Loucy (cell line): ENCODE results near the gene ANKRD36B.
"Not testable (repeated sequence)": the region's sequence is repeated elsewhere in the genome, so short reads cannot be mapped to it uniquely, and the experiment has no call there.

Source experiments
- H2AFZ ChIP-seq: fragments of 200-600 bp; sonication (generic); 2 replicates; pipeline ENCODE4 v1.6.0; 2016; ENCODE audit warnings: antibody characterized with exemption, mild to moderate bottlenecking, low read length, moderate library complexity
- H3F3A ChIP-seq: fragments of 200-600 bp; 2 replicates; pipeline ENCODE4 v1.6.0; 2016; ENCODE audit warnings: antibody characterized with exemption, low read depth, mild to moderate bottlenecking
- H3K27me3 ChIP-seq: fragments of 200-600 bp; sonication (generic); 2 replicates; pipeline ENCODE4 v1.6.1; 2014; ENCODE audit warnings: low read length, mild to moderate bottlenecking; ENCODE audit not compliant: insufficient read depth, poor library complexity, severe bottlenecking
- H3K36me3 ChIP-seq: fragments of 200-600 bp; sonication (generic); 2 replicates; pipeline ENCODE4 v1.6.1; 2016; ENCODE audit warnings: low read length; ENCODE audit not compliant: insufficient read depth
- H3K4me1 ChIP-seq: fragments of 200-600 bp; sonication (generic); 2 replicates; pipeline ENCODE4 v1.5.1; 2014; ENCODE audit warnings: low read length, mild to moderate bottlenecking; ENCODE audit not compliant: insufficient read depth, poor library complexity, severe bottlenecking
- H3K4me2 ChIP-seq: fragments of 200-600 bp; sonication (generic); 2 replicates; pipeline ENCODE4 v1.6.0; 2014; ENCODE audit warnings: antibody characterized with exemption, low read length, low read depth, mild to moderate bottlenecking; ENCODE audit not compliant: poor library complexity, severe bottlenecking
- H3K4me3 ChIP-seq: fragments of 200-600 bp; sonication (generic); 2 replicates; pipeline ENCODE4 v1.5.1; 2014; ENCODE audit warnings: low read length, mild to moderate bottlenecking, mixed read lengths; ENCODE audit not compliant: poor library complexity, severe bottlenecking
- H3K79me2 ChIP-seq: fragments of 200-600 bp; sonication (generic); 2 replicates; pipeline ENCODE4 v1.6.1; 2014; ENCODE audit warnings: low read length; ENCODE audit not compliant: insufficient read depth
- H3K9ac ChIP-seq: fragments of 200-600 bp; sonication (generic); 2 replicates; pipeline ENCODE4 v1.6.0; 2014; ENCODE audit warnings: mild to moderate bottlenecking, low read depth, low read length, moderate library complexity; ENCODE audit not compliant: poor library complexity, severe bottlenecking
- H3K9me2 ChIP-seq: fragments of 200-600 bp; sonication (generic); replicated peaks from 2 replicates; pipeline ENCODE4 v1.6.1; 2016; ENCODE audit warnings: low read depth, low read length, mixed read lengths
- H3K9me3 ChIP-seq: fragments of 200-600 bp; sonication (generic); 2 replicates; pipeline ENCODE4 v1.6.1; 2014; ENCODE audit warnings: mild to moderate bottlenecking, antibody characterized with exemption, low read length, low read depth; ENCODE audit not compliant: insufficient read depth
- H4K20me1 ChIP-seq: fragments of 200-600 bp; sonication (generic); 2 replicates; pipeline ENCODE4 v1.6.0; 2014; ENCODE audit warnings: antibody characterized with exemption, low read length, mild to moderate bottlenecking; ENCODE audit not compliant: insufficient read depth, poor library complexity, severe bottlenecking
- TF ChIP-seq, protein P1 (sequence below): fragments of 200-600 bp; sonication (generic); conservative IDR thresholded peaks from 2 replicates; pipeline ENCODE4 v1.5.1; 2014; ENCODE audit warnings: mild to moderate bottlenecking, antibody characterized with exemption, low read length

Gene ANKRD36B

DNA sequence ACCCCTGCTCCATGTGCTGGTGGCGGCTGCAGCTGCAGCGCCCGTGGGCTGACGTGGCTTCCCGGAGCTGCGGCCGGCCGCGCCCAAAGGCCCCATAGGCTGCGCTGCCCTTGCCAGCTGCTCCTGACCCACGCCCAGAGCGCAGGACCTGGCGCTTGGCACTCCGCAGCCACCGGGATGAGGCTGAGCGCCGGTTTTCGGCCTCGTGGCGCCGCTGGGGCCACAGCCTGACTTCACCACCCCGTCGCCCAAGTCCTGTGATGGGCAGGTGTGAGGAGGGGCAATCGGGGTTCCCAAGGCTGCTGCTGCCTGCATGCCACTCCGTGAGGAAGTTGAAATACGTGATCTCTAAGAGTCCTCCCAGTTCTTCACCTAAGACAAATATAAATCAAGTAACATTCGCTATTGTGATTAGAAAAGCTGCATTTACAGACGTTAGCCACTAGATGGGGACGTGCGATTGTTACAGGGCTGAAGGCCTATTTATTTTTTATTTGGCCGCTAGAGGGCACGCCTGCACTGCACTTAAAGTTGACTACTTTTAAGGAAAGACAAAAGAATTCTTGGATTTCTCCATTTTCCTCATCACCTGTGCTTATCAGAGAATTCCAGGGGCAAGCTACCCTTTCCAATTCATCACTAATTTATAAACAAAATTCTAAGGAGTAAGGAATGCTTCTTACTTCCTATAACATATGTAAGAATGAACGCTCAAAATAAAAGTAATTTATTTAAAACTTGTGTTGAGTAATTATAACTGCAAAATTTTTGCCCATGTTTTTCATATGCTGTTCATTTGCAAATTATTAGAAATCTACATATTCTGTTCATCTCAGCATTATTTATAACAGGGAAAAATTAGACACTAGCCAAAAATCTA is 1.1 kb upstream of the ANKRD36B start:
- H3K27me3 ChIP-seq, H3K36me3 ChIP-seq, H3K4me1 ChIP-seq, H3K9me2 ChIP-seq, H3K79me2 ChIP-seq, H3F3A ChIP-seq, H4K20me1 ChIP-seq, H3K9me3 ChIP-seq: not testable (repeated sequence)
- peak overlapping the region; percentile 99 for H2AFZ ChIP-seq
- H3K9ac ChIP-seq, result peak overlapping the region; percentile 84
- TF ChIP-seq, protein P1, sequence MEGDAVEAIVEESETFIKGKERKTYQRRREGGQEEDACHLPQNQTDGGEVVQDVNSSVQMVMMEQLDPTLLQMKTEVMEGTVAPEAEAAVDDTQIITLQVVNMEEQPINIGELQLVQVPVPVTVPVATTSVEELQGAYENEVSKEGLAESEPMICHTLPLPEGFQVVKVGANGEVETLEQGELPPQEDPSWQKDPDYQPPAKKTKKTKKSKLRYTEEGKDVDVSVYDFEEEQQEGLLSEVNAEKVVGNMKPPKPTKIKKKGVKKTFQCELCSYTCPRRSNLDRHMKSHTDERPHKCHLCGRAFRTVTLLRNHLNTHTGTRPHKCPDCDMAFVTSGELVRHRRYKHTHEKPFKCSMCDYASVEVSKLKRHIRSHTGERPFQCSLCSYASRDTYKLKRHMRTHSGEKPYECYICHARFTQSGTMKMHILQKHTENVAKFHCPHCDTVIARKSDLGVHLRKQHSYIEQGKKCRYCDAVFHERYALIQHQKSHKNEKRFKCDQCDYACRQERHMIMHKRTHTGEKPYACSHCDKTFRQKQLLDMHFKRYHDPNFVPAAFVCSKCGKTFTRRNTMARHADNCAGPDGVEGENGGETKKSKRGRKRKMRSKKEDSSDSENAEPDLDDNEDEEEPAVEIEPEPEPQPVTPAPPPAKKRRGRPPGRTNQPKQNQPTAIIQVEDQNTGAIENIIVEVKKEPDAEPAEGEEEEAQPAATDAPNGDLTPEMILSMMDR, result peak; percentile 93
- peak overlapping the region; percentile 89 for H3K4me2 ChIP-seq
- peak overlapping the region; percentile 93 for H3K4me3 ChIP-seq

DNA sequence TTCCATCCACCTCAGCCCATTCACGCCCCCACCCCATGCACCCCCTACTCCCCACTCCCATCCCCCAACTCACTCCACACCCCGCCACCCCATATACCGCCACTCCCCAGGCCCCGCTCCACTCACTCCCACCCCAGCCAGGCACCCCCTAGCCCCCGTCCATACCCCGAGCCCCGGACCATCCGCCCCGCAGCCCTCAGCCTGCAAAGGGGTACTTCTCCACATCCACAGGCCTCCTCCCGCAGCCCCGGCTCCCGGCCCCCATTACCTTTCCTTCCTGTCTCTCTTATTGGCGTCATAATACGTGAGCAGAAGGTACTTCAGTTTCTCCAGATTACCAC is 450 bp downstream of the ANKRD36B start:
- H2AFZ ChIP-seq, result peak overlapping the region; percentile 83; the same call in 1 of the 2 replicates
- not testable (repeated sequence) for H3K9me2 ChIP-seq

DNA sequence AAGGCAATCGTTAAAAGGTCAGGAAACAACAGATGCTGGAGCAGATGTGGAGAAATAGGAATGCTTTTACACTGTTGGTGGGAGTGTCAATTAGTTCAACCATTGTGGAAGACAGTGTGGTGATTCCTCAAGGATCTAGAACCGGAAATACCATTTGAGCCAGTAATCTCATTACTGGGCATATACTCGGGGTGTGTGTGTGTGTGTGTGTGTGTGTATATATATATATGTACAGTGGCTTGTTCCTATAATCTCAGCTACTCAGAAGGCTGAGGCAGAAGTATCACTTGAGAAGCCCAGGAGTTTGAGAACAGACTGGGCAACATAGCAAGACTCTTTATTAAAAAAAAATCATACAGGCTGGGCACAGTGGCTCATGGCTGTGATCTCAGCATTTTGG is 24.0 kb downstream of the ANKRD36B start:
- H3K79me2 ChIP-seq, H2AFZ ChIP-seq, H3K9me2 ChIP-seq, H4K20me1 ChIP-seq, H3K4me2 ChIP-seq, H3K4me1 ChIP-seq, H3F3A ChIP-seq, H3K27me3 ChIP-seq, H3K9me3 ChIP-seq, H3K4me3 ChIP-seq, H3K9ac ChIP-seq, H3K36me3 ChIP-seq: not testable (repeated sequence)

More for the DNA sequence above, 450 bp downstream of the ANKRD36B start:
- H3K79me2 ChIP-seq, H4K20me1 ChIP-seq, H3K27me3 ChIP-seq, H3F3A ChIP-seq, H3K36me3 ChIP-seq, H3K4me1 ChIP-seq, H3K9me3 ChIP-seq: not testable (repeated sequence)
- Histone ChIP-seq H3K4me3 (peak overlapping the region; percentile 88), H3K4me2 (peak overlapping the region; percentile 48), H3K9ac (peak overlapping the region; percentile 88)

DNA sequence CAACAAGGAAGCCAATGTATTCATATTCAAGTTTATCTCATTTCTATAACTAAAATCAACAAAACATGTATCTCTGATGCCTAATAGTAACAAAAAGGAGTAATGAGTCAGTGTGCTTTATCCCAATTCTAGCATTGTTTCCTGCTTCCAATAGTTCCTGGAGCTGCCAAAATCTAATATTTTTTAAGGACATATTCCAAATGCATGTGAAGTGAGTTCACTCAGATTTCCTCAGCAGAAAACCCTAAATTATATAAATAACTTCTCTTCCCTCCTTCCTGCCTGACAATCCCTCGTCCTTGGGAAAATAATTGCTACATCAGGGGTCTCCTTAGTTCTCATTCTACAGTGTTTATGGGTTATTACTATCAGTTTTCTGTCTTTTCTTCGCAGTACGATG is 37.3 kb downstream of the ANKRD36B start:
- H3K79me2 ChIP-seq, H3K4me2 ChIP-seq, H3K27me3 ChIP-seq, H3K9ac ChIP-seq, H3K4me1 ChIP-seq, H3F3A ChIP-seq, H3K9me3 ChIP-seq, H4K20me1 ChIP-seq, H3K9me2 ChIP-seq, H3K4me3 ChIP-seq, H2AFZ ChIP-seq: not testable (repeated sequence)
- H3K36me3 ChIP-seq, result peaks cover 41% of the 10 kb centered on the region; the same call in 1 of the 2 replicates

DNA sequence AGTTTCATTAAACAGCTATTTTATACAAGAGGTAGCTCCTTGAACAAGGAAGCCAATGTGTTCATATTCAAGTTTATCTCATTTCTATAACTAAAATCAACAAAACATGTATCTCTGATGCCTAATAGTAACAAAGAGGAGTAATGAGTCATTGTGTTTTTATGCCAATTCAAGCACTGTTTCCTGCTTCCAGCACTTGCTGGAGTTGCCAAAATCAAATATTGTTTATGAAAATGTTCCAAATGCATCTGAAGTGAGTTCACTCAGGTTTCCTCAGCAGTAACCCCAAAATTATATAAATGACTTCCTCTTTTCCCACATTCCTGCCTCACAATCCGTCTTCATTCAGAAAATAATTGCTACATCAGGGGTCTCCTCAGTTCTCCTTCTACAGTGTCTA is 39.2 kb downstream of the ANKRD36B start:
- H3F3A ChIP-seq, H3K4me1 ChIP-seq, H2AFZ ChIP-seq, H3K9me2 ChIP-seq, H3K27me3 ChIP-seq, H3K79me2 ChIP-seq, H3K9me3 ChIP-seq, H3K9ac ChIP-seq, H3K4me3 ChIP-seq, H4K20me1 ChIP-seq, H3K4me2 ChIP-seq: not testable (repeated sequence)
- H3K36me3 ChIP-seq, result peaks cover 43% of the 10 kb centered on the region; the same call in 1 of the 2 replicates

DNA sequence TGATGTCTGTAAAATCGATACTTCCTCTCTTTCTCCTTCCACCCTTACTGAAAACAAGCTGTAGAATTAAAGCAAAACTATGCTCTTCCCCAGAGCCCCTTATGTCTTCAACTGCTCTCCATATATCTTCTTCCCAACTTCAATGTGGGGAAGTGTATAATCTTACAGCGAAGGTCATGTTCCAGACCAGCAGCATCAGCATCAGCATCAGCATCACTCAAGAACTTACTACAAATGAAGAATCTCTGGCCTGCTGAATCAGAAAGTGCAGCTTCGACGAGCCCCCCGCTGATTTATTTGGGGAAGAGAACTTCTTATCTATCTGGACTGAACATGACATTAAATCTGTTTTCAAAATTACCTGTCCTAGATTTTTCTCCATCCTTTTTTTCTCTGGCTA is 40.6 kb downstream of the ANKRD36B start:
- H3K9ac ChIP-seq, H3K79me2 ChIP-seq, H3K4me1 ChIP-seq, H4K20me1 ChIP-seq, H2AFZ ChIP-seq, H3K4me3 ChIP-seq, H3K9me3 ChIP-seq, H3F3A ChIP-seq, H3K27me3 ChIP-seq, H3K4me2 ChIP-seq, H3K9me2 ChIP-seq: not testable (repeated sequence)
- peaks cover 41% of the 10 kb centered on the region; the same call in 1 of the 2 replicates for H3K36me3 ChIP-seq

DNA sequence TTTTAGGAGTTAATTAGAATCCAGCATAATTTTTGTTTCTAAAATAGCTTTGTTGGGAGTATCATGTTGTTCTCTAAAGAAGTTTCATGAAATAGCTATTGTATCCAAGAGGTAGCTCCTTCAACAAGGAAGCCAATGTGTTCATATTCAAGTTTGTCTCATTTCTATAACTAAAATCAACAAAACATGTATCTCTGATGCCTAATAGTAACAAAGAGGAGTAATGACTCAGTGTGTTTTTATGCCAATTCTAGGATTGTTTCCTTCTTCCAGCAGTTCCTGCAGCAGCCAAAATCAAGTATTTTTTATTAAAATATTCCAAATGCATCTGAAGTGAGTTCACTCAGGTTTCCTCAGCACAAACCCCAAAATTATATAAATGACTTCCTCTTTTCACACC is 41.1 kb downstream of the ANKRD36B start:
- H3K4me2 ChIP-seq, H3K9me2 ChIP-seq, H3K79me2 ChIP-seq, H3K27me3 ChIP-seq, H3K9ac ChIP-seq, H4K20me1 ChIP-seq, H3K9me3 ChIP-seq, H3K4me1 ChIP-seq, H3K4me3 ChIP-seq, H2AFZ ChIP-seq, H3F3A ChIP-seq: not testable (repeated sequence)
- H3K36me3 ChIP-seq, result peaks cover 38% of the 10 kb centered on the region; the same call in 1 of the 2 replicates
